NCI-H2196 (cell line): ENCODE data around the gene NPPB.

Source experiments
- DNase-seq: peaks from one replicate; lab custom pipeline; 2025; ENCODE audit not compliant: unreplicated experiment; lab: John Stamatoyannopoulos, UW

The NPPB gene

DNA sequence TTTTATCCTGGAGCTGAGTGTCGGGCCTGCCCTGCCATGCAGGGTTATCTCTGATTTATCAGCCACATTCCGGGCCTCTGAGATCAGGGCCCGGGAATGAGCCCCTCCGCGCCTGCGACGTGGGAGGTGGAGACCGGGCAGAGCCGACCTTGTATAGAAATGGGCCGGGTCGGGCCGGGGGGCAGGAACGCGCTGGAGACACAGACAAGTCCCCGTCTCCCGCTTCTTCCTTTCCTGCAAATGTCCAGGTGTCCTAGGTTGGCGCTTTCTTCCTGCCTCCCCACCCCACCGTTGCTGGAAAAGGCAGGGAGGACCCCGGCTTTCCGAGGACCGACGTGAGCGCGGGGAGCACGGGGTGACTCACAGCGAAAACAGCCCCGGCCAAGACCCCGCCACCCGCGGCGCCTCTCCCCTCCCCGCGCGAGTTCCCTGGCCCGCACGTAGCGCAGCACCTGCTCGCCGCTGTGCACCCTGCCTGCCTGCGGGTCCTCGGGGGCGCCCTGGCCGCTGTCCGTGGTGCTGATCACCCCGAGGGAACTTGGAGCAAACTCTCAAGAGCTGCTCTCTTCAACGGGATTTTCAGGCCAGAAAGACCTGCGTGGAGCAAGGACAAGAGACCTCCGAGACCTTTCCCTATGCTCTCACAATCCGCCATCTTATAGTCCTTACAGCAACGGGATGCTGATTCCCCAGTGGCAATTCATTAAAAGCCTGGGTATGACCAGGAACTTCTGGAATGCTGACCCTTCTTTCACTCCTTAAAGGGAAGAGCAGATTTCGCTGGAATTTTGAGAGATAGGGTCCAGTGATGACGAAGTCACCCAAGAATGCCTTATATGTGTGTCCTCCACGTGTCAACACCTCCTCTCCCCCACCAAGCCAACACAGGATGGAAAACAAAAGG lies 475 bp upstream of the NPPB start:
- no peak for DNase-seq

DNA sequence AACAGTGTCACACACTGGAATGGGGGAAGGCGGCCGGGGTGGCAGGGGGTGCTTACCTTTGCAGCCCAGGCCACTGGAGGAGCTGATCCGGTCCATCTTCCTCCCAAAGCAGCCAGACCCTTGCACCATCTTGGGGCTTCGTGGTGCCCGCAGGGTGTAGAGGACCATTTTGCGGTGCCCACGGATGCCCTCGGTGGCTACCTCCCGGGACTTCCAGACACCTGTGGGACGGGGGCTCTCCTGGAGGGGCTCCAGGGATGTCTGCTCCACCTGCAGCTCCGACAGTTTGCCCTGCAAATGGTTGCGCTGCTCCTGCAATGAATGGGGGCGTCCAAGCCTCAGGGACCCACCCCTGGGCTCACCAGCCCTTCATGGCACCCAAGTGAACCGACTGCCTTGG lies 587 bp downstream of the NPPB start:
- no peak for DNase-seq

DNA sequence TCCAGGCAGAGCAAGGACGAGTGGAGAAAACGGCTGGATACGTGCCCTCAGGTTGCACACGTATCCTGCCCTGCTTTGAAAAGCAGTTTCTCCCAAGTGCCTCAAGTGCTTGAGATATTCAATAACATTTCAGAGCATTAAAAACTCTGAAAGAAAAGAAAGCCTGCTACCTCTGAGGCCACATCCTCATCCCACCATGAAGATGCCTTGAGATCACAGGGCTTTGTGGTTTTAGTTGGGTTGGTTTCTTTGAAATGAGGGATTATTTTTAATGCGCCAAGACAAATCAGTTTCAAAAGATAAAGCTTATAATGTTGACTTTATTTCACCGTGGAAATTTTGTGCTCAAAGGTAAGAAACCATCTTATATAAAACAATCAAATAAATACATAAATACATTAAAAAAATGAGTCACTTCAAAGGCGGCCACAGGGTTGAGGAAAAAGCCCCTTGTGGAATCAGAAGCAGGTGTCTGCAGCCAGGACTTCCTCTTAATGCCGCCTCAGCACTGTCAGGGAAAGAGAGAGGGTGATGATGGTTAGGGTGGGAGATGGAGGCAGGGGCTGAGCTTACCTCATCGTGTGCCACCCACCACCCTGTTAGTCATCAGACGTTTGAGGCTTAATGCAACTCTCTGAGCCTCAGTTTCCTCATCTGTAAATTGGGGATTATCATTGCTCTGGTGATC lies 1.4 kb downstream of the NPPB start:
- no peak for DNase-seq

DNA sequence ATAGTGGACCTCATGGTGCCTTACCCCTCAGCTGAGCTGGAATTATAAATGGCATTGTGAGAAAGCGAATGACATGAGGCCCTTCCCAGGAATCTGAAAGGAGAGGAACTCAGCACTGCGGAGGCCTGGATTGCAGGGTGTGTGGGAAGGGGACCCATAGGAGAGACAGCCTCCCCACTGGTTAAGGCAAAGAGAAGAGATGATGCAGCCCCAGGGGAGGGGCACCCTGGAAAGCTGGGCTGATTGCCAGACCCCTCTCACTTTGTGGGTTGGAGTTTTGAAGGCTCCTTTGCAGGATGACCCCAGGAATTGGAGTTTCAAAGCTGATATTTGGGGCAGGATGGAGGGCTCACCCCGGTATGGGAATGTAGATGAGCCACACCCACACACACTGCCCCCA lies 2.0 kb downstream of the NPPB start:
- DNase-seq, result no peak

DNA sequence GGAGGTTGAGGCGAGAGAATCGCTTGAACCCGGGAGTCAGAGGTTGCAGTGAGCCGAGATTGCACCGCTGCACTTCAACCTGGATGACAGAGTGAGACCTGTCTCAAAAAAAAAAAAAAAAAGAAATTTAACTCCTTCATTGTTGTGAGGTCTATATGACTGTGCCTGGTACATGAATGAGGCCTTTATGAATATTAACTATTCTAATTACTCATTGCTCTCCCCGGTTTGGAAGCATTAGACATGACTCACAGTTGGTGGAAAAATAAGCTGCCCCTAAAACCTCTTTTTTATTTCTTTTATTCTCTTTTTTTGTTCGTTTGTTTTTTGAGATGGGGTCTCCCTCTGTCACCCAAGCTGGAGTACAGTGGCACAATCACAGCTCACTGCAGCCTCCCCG lies 3.3 kb downstream of the NPPB start:
- DNase-seq, result no peak

DNA sequence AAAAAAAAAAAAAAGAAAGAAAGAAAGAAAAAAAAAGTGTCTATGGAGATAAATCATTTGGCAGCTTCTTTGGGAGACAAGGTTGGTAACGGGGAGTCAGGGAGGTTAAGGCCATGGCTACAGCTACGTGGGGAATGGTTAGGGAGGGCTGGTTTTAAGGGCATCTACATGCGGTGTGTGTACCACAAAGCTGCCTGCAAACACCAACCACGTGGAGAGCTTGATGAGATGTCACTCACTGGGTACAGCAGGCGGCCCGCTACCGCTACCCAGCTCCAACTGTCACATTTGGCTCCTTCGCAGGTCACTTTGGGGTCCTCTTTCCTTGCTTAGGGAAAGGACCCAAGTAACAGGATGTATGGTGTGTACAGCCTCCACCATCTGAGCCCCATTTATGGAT lies 4.2 kb downstream of the NPPB start:
- no peak for DNase-seq

DNA sequence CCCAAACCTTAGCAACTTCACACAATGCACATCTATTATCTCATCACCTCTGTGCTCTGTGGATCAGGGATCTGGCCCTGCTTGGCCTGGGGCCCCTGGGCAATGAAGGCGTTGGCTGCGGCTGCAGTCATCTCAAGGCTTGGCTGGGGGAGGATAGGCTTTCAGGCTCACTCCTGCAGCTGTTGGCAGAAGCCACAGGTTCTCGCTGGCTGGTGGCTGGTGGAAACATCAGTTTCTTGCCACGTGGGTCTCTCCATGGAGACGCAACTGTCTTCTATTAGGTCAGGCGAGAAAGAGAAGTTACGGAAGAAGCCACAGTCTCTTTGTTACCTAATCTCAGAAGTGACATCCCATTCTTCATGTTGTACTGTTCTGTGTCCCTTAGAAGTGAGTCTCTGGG lies 7.6 kb downstream of the NPPB start:
- DNase-seq, result no peak

DNA sequence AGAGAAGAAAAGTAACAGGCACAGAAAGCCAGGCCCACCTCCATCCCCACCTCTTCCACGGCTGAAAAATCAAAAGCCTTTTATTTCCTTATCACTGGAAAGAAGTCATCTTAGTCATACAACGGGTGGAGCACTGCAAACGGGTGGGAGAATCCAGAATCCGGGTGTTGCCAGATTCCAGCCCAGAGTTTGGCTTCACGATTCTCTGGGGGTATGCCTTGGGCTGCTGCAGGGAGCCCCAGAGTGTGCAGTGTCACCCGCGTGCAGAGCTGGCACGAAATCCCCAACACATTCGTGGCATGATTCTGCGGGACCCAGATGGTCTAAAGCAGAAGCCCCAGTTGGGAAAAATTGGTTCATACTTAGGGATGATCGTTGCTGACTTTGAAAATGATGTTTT lies 8.6 kb downstream of the NPPB start:
- no peak for DNase-seq

DNA sequence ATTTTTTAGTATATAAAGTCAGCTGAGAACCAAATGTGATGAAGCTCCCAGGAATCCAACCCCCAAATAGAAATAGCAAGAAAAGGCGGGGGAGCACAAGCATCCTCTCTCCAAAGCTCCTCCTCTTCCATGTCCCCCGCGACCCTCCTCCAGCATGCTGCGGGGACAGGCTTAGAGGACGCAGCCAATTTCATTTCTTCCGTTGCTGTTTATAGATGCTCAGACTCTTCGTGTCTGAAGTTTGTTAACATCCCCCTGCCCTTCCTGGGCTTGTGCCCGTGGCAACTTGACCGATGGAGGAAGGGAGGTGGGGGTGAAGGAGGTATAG lies 10.4 kb downstream of the NPPB start:
- DNase-seq, result no peak

DNA sequence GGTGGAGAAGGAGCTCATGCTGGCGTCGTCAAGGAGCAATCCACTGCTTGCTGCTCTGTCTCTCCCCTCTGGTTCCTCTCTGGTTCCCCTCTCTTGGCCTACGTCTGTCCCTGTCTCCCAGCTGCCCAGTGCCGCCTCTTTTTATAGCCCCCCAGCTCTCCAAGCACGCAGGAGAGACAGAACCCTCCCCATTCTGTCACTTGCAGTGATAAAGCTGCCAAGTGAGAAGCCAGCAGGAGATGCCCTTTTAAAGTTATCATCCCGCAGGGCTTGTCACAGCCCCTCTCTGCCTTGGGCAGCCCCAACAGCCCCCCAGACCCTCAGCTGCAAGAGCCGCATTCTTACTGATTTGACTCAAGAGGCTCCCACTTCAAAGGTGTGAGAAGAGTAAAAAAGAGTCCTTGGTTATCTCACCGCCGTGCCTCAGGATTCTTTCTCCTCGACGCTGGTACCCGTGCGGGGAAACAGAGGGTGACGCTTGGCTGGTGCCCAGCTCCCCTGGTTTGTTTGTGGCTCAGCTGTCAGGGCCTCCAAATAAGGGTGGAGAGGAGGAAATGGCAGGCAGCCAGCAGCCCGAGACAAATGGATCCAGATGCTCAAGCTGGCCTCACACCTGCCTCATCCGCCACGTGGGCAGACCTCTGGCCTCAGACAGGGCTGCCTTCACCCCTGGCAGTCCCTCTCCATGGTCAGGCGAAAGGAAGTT lies 10.9 kb downstream of the NPPB start, which contains the start of gene NPPA:
Gene NPPA, minus strand, starts transcription at position 117 of the 706 bp plus-strand sequence. Its CDS starts 99 bp downstream, at position 18.
- DNase-seq, result peak; percentile 94

DNA sequence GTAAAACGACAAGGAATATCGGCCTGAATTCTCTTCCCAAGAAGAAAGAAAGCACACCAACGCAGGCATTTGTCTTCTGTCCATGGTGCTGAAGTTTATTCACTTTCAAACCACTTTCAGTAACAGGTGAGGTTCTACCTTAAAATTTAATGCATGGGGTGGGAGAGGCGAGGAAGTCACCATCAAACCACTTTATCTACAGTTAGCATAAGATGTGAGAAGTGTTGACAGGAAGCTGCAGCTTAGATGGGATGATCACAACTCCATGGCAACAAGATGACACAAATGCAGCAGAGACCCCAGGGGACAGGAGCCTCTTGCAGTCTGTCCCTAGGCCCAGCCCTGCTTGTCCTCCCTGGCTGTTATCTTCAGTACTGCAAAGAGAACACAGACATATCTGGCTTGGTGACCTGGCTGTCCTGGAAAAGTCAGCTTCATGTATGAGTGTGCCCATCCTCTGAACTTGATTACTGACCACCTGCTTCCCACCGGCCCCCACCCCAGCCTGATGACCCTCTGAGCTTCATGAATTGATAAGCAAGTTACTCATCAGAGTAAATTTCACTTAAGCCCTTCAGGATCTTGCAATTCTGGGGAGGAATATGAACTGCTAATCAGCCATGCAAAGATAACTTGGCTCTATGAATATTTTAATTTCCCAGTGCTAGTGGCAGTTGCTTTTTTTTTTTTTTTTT lies 13.0 kb downstream of the NPPB start:
- no peak for DNase-seq

DNA sequence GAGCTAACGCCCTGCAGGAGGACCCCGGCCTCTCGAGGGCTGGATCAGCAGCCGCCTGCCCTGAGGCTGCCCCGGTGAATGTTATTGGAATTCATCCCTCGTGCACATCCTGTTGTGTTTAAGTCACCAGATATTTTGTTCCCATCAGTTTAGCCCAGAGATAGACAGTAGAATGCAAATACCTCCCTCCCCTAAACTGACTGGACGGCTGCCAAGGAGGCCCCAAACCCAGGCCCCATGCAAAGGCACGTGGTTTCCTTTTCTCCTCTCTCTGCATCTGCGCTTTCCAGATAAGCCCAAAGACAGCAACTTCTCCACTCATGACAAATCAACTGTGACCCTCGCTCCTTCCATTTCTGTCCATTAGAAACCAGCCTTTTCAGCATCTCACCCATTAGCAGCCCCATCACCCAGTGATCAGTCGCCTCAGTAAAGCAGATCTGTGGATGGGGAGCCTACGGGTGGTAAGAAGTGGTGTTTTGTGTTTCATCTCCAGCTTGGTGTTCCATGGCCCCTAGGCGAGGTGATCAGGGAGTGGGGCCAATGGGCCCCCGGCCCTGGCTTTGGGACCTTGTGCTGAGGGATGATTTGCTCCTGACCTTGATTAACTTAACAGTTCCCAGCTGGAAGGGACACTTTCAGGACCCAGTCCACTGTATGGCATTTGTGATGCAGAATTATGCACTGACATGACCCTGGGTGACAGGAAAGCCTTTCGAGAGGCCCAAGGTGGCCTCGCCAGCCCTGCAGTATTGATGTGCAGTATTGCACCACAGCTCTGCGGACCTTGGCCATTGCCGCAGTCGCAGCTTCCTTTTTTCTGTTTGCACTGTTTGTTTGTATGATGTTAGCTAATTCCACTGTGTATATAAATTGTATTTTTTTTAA lies 16.3 kb downstream of the NPPB start:
- DNase-seq, result peak; percentile 28

DNA sequence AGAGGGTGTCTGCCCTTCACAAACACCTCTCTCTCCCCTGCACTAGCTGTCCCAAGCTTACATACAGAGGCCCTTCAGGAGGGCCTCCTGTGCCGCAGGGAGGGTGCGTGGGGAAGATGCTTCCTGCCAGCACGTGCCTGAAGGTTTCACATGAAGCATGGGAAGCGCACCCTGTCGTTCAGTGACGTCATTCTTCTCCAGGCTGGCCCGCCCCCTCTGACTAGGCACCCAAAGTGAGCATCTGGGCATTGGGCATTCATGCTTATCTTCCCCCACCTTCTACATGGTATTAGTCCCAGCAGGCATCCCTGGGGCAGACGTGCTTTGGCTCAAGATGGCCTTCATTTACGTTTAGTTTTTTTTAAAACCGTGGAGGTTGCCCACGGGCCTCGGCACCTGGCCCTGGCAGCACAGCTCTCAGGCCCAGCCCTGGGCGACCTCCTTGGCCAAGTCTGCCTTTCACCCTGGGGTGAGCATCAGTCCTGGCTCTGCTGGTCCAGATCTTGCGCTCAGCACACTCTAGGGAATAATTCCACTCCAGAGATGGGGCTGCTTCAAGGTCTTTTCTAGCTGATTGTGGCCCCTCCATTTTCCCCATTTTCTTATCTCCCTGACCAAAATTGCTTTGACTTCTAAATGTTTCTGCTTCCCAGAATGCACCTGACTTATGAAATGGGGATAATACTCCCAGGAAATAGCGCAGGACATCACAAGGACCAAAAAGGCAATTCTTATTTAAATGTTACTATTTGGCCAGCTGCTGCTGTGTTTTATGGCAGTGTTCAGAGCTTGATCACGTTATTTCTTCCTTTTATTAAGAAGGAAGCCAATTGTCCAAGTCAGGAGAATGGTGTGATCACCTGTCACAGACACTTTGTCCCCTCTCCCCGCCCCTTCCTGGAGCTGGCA lies 17.2 kb downstream of the NPPB start:
- DNase-seq, result peak; percentile 47

DNA sequence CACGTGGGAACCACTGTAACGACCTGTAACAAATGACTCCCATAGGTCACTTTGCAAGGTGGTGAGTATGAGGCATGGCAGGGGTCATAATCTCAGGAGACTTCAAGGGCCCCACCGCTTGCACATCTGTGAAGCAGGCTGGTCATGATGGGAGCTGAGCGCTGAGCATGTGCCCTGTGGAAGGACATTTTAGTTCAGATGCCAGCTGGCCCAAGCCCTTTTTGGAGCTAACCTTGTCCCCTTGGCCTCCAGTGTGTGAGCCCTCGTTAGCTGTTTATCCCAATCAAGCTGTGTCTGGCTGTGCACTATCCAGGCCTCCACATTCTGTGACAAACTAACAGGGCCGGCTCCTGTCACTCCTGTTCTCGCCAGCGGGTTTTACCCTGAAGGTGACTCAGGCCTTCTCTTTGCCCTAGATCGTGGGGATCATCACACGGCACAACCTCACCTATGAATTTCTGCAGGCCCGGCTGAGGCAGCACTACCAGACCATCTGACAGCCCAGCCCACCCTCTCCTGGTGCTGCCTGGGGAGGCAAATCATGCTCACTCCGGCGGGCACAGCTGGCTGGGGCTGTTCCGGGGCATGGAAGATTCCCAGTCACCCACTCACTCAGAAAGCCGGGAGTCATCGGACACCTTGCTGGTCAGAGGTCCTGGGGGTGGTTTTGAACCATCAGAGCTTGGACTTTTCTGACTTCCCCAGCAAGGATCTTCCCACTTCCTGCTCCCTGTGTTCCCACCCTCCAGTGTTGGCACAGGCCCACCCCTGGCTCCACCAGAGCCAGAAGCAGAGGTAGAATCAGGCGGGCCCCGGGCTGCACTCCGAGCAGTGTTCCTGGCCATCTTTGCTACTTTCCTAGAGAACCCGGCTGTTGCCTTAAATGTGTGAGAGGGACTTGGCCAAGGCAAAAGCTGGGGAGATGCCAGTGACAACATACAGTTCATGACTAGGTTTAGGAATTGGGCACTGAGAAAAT lies 18.7 kb downstream of the NPPB start:
- no peak for DNase-seq

DNA sequence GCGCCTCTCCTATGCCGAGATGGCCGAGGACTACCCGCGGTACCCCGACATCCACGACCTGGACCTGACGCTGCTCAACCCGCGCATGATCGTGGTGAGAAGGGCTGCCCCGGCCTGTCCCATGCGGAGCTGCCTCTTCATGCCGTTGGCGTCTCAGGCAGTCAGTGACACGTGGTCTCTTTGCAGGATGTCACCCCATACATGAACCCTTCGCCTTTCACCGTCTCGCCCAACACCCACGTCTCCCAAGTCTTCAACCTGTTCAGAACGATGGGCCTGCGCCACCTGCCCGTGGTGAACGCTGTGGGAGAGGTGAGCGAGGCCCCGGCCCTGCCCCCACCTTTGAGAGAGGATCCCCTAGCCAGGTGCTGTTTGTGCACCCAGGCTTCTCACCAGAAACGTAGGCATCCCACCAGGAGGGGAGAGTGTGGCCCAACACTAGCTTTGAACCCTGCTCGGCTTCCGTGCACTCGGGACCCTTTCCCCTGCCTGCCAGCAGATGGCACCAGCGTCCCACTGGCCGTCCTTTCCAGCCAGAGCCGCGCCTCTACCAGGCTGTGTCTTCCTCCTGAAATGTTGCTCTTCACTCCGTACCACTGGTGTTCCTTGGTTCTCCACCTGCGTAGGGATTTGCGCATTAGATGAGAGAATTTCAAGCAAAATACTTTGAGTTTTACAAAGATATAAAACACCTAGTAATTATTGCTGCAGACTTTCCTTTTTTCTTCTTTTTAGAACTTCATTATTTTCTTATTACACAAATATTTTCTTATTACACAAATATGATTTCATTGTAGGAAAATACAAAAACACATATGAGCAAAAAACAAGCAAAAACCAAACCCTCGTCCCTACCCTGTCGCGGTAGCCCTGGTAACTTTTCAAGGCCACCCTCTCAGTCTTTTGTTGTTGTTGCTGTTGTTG lies 20.1 kb downstream of the NPPB start:
- peak; percentile 72 for DNase-seq

DNA sequence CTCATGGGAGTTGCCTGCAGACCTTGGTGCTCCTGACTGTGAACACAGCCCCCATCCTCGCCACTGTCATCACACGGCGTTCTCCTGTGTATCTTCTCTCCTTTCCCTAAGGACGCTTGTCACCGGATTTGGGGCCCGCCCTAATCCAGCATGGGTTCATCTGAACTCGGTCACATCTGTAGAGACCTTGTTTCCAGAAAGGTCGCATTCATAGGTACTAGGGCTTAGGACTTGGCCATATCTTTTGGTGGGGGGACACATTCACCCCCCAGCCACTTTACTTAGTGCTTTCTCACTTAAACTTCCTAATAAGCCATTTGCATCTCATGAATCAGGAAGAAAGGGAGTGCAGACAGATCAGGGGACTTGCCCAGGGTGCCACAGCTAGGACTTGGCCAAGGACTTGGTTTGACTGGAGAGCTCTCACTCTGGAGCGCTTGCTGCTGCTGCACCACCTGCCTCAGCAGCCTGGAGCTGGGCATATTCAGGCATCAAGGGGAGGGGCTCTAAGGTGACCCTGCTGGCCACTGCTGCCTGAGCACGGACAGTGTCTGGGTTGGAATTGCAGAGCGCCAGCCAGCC lies 20.9 kb downstream of the NPPB start:
- DNase-seq, result no peak
